ENCODE data around the gene GABRR2.

- TF ChIP-seq ARNT (IDR thresholded peaks at IDR 0.05) (no peak), SP1 (IDR thresholded peaks at IDR 0.05) (no peak), FOXA1 (IDR thresholded peaks at IDR 0.05) (no peak)
These were observed 24.5 kb upstream of the GABRR2 start for GRCh38 chr6:89339565-89339964.

Measured in HEK293T (cell line).